ENCODE measurements around the gene IPCEF1.
"Not testable (repeated sequence)": the region's sequence is repeated elsewhere in the genome, so short reads cannot be mapped to it uniquely, and the experiment has no call there.

IPCEF1 gene

DNA sequence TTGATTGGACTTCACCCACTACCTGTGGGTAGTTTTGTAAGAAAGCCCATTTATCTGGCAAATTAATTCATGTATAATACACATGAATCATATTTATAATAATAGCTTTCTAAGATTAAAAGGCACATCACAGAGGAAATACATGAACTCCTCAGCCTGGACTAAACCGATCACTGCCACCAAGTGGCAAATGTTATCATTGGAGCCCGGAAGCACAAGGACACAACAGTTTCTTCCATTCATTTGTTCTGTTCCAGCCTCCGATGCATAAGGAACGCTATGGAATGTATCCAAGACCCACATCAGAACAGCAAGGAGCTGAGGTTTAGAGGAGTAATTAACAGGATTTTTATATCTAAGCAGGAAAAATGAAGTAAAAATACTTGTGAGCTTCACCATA, 13.9 kb upstream of the IPCEF1 start:
- DNase-seq = peak in 1 of 2 experiments; percentile 19

DNA sequence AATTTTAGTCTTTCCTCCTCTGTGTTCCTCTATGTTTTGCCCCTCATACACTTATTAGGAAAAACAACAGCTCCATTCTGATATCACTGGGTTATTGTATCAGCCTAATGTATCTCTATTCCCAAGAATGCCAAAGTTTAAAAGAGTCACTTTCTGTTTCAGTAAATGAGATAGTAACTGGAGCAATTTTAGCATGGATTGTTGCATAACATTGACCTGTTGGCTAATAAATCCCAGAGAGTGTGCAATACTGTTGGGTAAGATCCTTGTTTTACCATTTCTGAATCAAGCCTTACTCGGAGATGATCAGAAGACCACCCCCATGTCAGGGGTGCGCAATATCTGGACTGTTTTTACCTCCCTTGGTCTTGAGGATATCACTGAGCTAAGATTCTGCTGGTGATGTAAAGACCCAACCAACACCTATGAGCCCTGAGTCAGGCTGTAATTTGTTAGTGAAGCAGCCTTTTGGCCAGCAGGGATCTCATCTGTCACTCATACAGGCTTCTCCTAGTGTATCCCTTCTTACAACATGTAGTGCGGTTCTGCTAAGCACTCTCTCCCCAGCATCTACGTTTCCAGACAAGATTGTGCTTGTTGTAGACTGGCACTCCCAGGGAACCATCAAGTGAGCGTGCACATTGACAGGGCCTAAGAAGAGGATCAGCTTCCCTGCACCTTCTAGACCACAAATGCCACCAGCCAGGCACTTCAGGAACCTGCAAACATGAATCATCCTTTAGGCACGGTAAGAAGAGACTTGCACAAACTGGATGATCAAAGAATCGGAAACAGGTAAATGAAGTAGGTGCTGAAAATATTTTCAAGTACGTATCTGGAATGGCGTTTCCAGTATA, 11.5 kb upstream of the IPCEF1 start:
- no peak for DNase-seq

DNA sequence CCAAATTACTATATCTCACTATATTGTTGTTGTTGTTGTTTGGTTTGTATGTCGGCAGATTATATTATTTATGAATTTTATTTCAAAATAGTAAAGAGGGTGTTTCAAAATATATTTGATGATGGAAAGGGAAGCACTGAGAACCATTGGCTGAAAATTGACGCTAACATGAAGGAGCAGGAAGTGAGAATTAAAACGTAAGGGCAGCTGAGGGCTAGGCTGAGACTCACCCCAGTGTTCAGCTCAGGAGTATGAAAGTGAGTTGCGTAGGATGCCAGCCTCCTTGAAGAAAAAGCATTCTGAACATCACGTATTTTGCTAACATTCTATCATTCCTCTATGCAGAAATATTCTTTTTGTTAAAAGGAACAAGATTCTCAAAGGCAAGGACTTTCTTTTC, 10.7 kb upstream of the IPCEF1 start:
- no peak for DNase-seq

DNA sequence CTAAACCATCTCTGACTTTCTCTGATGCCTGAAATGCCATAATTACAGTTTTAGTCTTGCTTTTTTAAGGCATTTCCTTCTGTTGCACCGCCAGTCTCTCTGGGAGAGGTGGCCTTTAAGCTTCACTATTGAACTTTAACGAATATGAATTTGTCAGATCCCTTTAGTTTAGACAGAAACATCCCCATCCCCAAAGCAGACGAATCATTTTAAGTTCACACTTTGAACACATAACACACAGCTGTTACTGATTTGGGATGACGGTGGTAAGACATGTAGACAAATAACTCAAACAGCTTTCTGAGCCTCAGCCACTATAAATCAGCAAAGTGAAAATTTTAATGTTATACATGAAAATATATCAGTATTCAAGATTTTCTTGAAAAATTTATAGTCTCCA, 7.2 kb upstream of the IPCEF1 start:
- DNase-seq = no peak

DNA sequence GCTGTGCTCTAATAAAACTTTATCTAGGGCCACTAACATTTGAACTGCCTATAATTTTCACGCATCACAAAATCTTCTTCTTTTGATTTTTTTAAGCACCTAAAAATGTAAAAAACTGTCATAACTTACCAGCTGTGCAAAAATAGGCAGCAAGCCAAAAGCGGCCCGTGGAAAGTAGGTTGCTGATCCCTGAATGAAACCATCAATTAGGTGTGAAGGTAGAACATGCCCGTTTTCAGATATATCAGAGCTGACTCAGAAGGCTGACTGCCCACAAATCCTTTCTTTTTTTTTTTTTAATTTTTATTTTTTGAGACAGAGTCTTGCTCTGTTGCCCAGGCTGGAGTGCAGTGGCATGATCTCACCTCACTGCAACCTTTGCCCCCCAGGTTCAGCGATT, 4.9 kb upstream of the IPCEF1 start:
- DNase-seq = no peak

DNA sequence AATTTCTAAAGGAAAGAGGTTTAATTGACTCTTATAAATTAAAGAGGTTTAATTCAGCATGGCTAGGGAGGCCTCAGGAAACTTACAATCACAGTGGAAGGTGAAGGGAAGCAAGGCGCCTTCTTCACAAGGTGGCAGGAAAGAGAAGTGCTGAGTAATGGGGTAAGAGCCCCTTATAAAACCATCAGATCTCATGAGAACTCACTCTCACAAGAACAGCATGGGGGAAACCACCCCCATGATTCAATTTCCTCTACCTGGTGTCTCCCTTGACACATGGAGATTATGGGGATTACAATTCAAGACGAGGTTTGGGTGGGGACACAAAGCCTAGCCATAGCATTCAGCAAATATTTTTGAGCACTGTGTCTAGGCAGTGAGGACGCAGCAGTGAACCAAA, 3.9 kb upstream of the IPCEF1 start:
- no peak for DNase-seq

DNA sequence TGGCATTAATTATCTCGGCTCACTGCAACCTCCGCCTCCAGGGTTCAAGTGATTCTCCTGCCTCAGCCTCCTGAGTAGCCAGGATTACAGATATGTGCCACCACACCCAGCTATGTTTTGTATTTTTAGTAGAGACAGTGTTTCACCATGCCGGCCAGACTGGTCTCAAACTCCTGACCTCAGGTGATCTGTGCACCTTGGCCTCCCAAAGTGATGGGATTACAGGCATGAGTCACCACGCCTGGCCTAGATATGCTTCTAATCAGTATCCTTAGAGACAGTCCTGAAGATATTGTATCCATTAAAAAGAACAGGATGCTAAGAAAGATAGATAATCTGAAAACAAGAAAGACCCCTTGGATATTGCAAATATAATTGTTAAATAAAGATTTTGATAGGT, 3.1 kb upstream of the IPCEF1 start:
- no peak for DNase-seq

DNA sequence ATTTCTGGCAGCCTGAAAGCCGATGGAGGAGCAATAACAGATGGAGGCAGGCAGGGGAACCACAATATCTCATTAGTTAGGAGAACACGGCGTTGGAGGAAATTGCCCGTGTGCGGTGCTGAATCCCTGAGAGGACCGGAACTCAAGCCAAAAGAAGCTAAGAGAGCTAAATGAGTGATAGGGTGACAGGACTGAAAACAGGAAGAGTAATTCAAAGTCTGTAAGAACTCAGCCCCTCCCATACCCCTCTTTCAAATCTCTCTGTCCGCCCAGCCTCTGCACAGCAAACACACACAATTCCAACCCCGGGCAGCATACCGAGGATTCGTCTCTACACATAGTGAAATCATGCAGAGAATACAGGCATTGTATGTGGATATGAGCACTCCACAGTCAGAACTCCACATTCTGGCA, 2.6 kb upstream of the IPCEF1 start:
- no peak for DNase-seq

DNA sequence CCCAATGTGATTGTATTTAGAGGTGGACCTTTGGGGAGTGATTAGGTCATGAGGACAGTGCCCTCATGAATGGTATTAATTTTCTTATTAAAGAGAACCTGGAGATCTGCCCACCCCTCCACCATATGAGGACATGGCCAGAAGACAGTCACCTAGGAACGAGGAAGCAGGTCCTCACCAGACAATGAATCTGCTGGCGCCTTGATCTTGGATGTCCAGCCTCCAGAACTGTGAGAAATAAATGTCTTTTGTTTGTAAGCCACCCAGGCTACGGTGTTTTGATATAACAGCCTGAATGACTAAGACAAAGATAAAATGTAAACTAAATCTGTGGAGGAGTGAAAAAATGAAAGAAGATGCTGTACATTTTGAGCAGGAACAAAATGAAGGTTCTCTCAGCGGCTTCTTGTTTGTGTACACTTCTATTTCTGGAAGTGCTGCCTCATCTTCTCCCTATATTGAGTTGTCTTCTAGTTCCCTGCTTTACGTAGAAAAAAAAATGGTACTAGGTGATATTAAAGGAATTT, 1.5 kb upstream of the IPCEF1 start:
- DNase-seq = no peak

DNA sequence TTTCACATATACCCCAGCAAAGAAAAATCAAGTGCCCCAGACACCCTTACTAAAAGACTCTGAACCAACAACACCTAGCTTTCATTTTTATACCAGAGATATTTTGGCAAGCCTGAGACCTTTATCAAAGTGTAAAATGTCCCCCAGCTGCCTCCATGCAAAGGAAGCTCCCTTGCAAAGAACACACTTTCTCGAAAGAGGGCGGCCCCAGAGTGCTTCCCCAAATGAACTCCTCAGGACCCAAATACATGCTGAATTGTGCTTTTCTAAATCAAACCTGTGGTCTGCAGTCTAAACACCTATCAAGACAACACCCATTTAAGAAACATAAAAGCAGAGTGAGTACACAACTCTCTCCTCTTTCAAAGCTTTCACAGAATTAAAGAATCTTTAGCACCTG, 490 bp downstream of the IPCEF1 start:
- DNase-seq = no peak

DNA sequence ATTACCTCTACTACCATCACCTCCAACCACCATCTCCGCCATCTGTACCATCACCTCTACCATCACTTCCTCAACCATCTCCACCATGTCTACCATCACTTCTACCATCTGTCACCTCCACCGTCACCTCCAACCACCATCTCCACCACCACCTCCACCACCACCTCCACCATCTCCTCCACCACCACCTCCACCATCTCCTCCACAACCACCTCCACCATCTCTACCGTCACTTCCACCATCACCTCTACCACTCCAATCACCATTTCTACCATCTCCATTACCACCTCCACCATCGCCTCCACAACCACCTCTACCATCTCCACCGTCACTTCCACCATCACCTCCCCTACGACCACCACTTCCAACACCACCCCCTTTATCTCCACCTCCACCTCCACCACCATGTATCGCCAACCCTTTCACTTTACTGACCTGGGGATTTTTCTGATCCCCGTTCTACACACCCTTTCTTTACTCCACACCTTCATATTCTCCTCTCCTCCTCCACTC, 2.3 kb downstream of the IPCEF1 start:
- no peak for DNase-seq

DNA sequence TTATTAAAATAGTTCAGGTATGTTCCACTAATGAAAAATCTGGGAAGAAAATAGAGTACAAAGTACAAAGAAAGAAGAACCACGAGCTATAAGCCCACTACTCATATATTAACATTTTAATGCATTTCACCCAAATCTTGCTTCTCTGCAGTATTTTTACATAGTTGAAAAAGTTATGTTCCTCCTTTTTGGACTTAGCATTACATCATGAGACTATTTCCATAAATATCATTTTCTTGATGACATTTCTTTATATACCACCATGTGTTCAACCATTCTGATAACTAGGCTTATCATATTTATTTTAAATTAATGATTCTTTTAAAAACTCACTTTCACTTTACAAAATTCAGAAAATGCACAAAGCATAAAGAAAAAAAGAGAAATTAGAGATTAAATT, 3.0 kb downstream of the IPCEF1 start:
- DNase-seq = no peak

DNA sequence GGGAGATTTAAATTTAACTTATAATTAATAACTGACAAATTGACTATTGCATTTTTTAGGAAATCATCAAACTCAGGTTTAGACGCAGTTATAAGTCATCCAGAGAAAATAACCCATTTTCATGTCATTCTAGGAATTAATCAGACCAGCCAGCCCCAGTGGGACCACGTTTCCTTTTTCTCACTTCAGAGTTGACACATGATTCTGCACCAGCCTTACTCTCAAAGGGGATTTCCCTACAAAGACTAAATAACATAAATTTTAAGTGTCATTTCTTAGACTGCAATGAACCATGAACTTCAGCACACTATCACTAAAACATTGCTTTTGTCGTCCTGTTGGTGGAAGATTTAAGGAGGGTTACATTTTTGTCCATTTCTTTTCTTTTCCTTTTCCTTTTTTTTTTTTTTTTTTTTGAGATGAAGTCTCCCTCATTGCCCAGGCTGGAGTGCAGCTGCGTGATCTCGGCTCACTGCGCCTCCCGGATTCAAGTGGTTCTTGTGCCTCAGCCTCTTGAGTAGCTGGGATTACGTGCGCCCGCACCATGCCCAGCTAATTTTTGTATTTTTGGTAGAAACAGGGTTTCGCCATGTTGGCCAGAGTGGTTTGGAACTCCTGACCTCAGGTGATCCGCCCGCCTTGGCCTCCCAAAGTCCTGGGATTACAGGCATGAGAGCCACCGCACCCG, 3.6 kb downstream of the IPCEF1 start:
- no peak for DNase-seq

DNA sequence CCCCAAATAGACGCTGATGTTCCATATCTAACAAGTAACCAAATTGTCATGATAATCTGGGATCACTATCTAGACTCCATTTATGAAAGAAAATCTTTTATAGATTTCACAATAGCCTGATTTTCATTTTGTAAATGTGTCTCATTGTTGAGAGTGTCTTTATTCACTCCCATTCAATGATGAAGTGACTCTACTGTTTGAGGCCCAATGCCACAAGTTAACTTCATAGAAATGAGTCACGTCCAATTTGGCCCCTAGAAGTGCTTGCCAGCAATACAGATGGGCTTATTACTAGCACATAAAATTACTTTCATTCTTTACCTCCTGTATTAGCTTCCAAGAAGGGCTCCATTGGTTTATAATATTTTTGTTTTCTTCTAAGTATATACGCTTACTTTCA, 6.3 kb downstream of the IPCEF1 start:
- no peak for DNase-seq

DNA sequence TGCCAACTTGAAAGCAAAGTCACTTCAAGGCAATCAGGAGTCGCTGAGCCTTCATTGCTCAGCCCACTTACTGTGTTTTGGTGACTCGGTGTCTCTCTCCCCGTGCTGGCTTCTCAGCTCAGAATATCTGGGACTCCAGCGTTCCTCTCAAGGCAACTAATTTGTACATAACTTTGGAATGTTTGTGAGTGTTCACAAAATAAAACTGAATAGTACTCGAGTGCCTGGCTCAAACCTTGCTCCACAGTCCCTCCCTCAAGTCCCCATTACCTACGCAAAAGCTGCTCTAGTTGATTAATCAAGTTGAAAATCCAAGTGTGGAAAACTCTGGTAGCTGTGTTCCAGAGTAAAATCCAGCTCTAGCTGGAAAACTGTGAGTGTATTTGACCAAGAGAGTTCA, 8.6 kb downstream of the IPCEF1 start:
- no peak for DNase-seq

DNA sequence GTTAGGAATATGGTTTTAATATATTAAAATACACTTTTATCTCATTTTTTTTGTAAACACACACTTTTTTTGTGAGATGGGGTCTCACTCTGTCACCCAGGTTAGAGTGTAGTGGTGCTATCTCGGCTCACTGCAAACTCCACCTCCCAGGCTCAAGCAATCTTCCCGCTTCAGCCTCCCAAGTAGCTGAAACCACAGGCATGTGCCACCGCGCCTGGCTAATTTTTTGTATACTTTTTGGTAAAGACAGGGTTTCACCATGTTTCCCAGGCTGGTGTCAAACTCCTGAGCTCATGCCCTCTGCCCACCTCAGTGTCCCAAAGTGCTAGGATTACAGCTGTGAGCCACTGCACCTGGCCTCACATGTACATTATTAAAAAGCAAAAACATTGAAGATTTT, 10.8 kb downstream of the IPCEF1 start:
- no peak for DNase-seq

DNA sequence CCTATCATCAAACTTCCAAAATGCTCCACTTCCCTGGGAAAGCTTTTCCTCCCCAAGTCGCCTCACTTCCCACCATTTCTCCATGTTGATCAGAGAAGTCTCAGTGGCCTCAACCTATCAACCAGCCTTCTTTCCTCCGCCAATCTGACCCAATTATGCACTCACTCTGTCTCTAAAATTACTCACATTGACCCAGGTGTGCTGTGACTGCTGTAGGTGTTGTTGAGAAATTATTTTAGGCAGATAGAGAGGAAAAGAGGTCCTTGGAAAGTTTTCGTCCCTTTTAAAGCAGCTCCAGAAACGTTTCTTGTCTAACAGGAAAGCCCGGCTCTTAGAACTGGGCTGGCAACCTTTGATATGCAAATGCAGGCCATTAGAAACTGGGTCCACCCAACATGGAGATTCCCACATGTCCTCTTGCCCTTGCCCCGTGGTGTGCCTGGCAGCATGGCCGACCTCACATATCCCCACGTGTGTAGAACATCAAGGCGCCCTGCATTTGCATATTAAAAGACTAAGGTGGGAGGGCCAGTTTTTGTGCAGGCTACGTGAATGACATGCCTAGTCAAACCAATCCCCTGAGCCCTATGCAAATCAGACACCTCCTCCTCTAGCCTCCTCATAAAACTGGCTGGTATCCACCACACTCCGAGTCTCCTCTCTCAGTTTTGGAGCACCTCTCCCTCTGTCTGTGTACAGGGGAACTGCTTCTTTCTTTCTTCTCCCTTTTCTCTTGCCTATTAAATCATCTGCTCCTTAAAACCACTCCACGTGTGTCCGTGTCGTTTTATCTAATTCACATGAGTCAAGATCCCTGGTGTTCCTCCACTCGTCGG, 12.9 kb downstream of the IPCEF1 start:
- peak in 1 of 2 experiments; percentile 7 for DNase-seq

DNA sequence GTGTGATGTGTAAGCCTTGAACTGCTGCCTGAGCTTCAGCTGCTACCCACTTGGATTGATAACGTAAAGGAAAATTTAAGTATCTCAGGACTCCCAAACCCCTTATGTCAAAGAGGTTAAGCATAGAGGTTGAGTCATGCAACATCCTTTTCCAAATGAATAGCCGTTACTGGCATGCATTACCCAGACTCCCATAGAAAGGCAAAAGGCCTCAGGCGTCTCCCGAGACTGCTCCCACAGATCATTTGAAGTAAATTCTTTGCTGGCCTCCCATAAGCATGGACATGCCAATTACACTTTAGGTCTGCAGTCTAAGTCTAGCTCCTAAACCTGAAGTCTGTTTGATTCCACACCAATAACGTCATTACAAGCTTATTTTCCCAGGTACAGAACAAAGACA, 14.7 kb downstream of the IPCEF1 start:
- no peak for DNase-seq

DNA sequence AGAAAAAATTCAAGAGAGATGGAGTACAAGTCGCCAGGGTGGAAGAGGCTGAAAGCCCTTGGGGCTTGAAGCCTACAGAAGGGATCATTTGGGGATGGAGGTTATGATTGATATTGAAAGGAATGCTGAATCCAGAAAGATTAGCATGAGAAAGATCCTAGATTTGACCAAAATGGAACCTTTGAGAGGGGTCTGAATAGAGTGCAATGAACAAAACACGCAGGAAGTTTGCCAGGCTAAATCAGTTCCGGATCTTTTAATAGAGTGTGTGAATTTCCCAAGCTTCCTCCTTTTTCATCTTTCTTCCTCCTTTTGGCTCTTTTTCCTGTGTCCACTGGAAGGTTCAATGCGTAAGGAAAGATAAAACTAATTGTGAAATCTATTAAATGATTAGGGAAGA, 15.3 kb downstream of the IPCEF1 start:
- DNase-seq = no peak

DNA sequence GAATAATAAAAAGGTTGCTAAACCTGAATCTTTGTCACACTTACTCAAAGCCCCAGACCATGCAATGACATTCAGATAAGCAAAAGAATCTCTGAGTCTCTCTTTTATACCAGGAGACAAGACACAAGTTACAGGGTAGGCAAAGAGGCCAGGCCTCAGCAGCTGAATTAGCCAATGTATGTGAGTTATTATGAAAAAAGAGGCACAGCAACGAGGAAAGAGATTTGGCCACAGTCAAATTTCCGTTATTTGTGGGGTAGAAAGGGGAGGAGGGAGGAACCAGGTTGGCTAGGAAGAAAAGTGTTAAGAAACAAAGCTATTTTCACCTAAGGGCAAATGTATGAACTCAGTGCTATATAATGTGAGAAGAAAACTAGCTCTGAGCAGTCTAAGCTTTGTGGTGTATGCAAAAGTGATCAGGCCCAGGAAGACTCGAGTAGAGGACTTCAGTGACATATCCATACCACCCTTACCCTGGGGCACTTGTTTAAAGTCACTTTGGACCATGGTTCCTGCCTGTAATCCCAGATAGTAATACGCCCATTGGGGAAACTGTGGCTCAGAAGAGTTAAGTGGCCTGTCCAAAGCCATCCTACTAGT, 19.1 kb downstream of the IPCEF1 start:
- no peak for DNase-seq

DNA sequence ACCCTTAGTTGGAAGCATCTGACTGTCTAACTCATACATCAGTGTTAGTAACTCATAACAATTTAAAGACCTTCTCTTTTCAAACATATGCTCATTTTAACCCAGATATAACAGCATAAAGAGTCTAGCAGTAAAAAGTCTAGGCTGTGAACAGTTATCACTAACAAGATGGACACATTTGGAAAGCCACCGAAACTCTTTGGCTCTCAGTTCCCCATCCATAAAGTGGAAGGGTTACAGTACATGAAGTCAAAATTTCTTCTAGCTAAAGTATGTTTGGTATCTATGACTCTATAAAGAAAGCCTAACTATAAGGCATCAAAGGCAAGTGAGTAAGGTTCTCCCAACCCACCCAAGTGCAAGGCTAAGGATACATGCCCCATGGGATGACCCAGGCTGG, 22.5 kb downstream of the IPCEF1 start:
- not testable (repeated sequence) for DNase-seq

DNA sequence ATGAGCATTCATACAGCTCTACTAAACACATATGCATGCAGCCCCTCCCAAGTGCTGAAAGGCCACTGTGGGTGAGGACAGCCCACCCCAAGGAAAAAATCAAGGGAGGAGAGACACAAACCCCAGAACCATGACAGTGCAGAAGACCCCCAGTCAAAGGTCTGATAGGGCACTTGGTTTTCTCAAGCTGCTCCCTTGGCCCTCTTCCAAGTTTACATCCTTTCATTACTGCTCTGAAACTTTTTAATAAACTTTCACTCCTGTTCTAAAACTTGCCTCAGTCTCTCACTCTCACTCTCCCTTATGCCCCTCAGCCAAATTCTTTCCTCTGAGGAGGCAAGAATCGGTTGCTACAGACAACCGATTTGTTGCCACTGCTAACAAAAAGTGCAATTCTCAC, 24.9 kb downstream of the IPCEF1 start:
- DNase-seq = no peak
